Measurements from ENCODE around the gene PAX5.

PAX5 gene

DNA sequence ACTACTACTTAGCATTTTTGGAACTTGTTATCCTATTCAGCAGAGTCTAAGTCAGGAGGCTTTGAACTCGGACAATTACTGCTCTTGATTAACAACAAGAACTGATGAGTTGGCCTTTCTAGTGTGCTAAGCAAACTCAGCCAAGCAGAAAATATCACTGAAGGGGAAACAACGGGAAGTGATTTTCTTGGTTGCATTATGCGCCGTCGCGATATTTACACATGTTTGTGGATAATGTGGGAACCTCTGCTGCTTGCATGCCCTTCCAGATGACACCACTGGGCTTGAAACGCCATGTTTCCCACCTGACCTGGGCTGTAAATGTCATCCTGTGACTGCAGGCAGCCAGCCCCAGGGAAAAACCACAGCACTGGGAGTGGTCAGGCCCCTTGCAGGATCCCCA lies 205.5 kb downstream of the PAX5 start:
- H3K27me3 ChIP-seq (ENCODE audit: control insufficient read depth, low read length): peaks cover 13% of the 10 kb centered on the region; the same call in 1 of the 2 replicates
- no peak overlapping the region for H3K4me3 ChIP-seq (ENCODE audit: low read length)
- 0 out of 2 replicates have a peak, but pooled peaks cover 5% of the 10 kb centered on the region for H3K4me1 ChIP-seq (ENCODE audit: control insufficient read depth, low read length)
- H3K27ac ChIP-seq (ENCODE audit: low read depth, low read length): no peak overlapping the region
- peaks cover 16% of the 10 kb centered on the region for H3F3A ChIP-seq (ENCODE audit: control insufficient read depth, insufficient read depth)
- H3K9me2 ChIP-seq (replicated peaks; ENCODE audit: control insufficient read depth, low read length): no peaks in the 10 kb centered on the region
- no peak overlapping the region for H3K4me2 ChIP-seq (ENCODE audit: low read length)
- no peaks in the 10 kb centered on the region for H3K79me2 ChIP-seq (ENCODE audit: control insufficient read depth, low read length)
- no peaks in the 10 kb centered on the region for H3K36me3 ChIP-seq (ENCODE audit: control insufficient read depth, low read length)
- H3K9me3 ChIP-seq (ENCODE audit: control insufficient read depth, insufficient read depth, low read length): no peaks in the 10 kb centered on the region
- no peaks in the 10 kb centered on the region for H4K20me1 ChIP-seq (ENCODE audit: control insufficient read depth, insufficient read depth, low read depth, low read length)
- TF ChIP-seq CTCF (IDR thresholded peaks at IDR 0.05; ENCODE audit: low read depth, low read length, poor library complexity, severe bottlenecking) (no peak), EZH2phosphoT487 (IDR thresholded peaks at IDR 0.05; ENCODE audit: borderline replicate concordance, low read length) (no peak)

DNA sequence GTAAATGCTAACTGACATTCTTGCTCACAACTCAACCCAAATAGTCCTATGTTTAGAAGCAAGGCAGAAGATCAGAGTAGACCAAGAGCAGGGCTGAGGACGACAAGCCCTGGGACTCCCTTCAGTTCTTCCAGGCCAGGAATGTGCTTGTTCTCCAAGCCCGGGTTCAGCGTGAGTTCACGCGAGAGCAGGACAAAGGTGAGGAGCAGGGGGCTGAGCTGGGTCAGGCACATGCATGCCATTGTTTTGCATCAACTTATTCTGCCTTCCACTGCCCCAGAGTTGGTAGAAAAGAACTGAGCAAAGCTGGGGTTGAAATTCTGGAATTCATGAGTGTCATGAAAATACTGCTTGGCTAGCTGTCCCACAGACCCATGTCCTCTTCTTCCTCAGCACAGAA lies 206.5 kb downstream of the PAX5 start:
- H3K27ac ChIP-seq (ENCODE audit: low read depth, low read length): no peak overlapping the region
- H3K79me2 ChIP-seq (ENCODE audit: control insufficient read depth, low read length): no peaks in the 10 kb centered on the region
- peaks cover 21% of the 10 kb centered on the region for H3K27me3 ChIP-seq (ENCODE audit: control insufficient read depth, low read length)
- H3K9me3 ChIP-seq (ENCODE audit: control insufficient read depth, insufficient read depth, low read length): no peaks in the 10 kb centered on the region
- peaks cover 5% of the 10 kb centered on the region; the same call in 1 of the 2 replicates for H3F3A ChIP-seq (ENCODE audit: control insufficient read depth, insufficient read depth)
- TF ChIP-seq CTCF (IDR thresholded peaks at IDR 0.05; ENCODE audit: low read depth, low read length, poor library complexity, severe bottlenecking) (no peak), EZH2phosphoT487 (IDR thresholded peaks at IDR 0.05; ENCODE audit: borderline replicate concordance, low read length) (no peak)
- H3K9me2 ChIP-seq (replicated peaks; ENCODE audit: control insufficient read depth, low read length): no peaks in the 10 kb centered on the region
- H3K4me2 ChIP-seq (ENCODE audit: low read length): no peak overlapping the region
- H3K4me1 ChIP-seq (ENCODE audit: control insufficient read depth, low read length): 0 out of 2 replicates have a peak, but pooled peaks cover 5% of the 10 kb centered on the region
- H3K4me3 ChIP-seq (ENCODE audit: low read length): no peak overlapping the region
- no peaks in the 10 kb centered on the region for H3K36me3 ChIP-seq (ENCODE audit: control insufficient read depth, low read length)
- H4K20me1 ChIP-seq (ENCODE audit: control insufficient read depth, insufficient read depth, low read depth, low read length): no peaks in the 10 kb centered on the region

- Histone ChIP-seq H3K4me2 (ENCODE audit: low read length) (no peak overlapping the region), H3K4me1 (ENCODE audit: control insufficient read depth, low read length) (0 out of 2 replicates have a peak, but pooled peaks cover 5% of the 10 kb centered on the region), H3K27me3 (ENCODE audit: control insufficient read depth, low read length) (peaks cover 25% of the 10 kb centered on the region), H3F3A (ENCODE audit: control insufficient read depth, insufficient read depth) (no peaks in the 10 kb centered on the region), H3K79me2 (ENCODE audit: control insufficient read depth, low read length) (no peaks in the 10 kb centered on the region), H4K20me1 (ENCODE audit: control insufficient read depth, insufficient read depth, low read depth, low read length) (no peaks in the 10 kb centered on the region), H3K27ac (ENCODE audit: low read depth, low read length) (no peak overlapping the region), H3K9me2 (replicated peaks; ENCODE audit: control insufficient read depth, low read length) (no peaks in the 10 kb centered on the region), H3K36me3 (ENCODE audit: control insufficient read depth, low read length) (no peaks in the 10 kb centered on the region), H3K9me3 (ENCODE audit: control insufficient read depth, insufficient read depth, low read length) (no peaks in the 10 kb centered on the region), H3K4me3 (ENCODE audit: low read length) (no peak overlapping the region)
- TF ChIP-seq CTCF (IDR thresholded peaks at IDR 0.05; ENCODE audit: low read depth, low read length, poor library complexity, severe bottlenecking) (no peak), EZH2phosphoT487 (IDR thresholded peaks at IDR 0.05; ENCODE audit: borderline replicate concordance, low read length) (no peak)
Measured at GRCh38 chr9:36826581-36826980, 207.5 kb downstream of the PAX5 start.

All from DOHH2 (cell line).